Bronchial epithelial cell (primary cell): Measurements from ENCODE around the gene GPSM1. TPM values are rescaled to one million over a fixed set of nuclear protein-coding genes. Genes with fewer than 3 reads are reported as not detected.

Source experiments
- DNase-seq: peaks from one replicate; pipeline ENCODE4 v3.0.0-alpha.2; 2010; ENCODE audit warnings: low read depth
- FAIRE-seq: peaks from 2 replicates; lab custom pipeline; 2011; peaks lifted over from hg19 to GRCh38; lab: Jason Lieb, UNC
- H3K27me3 ChIP-seq: 2 replicates; pipeline ENCODE4 v1.5.1; 2011; ENCODE audit warnings: low read length; ENCODE audit not compliant: control insufficient read depth, insufficient read depth
- H3K36me3 ChIP-seq: 2 replicates; pipeline ENCODE4 v1.5.1; 2011; ENCODE audit warnings: low read length; ENCODE audit not compliant: control insufficient read depth, insufficient read depth
- H3K4me3 ChIP-seq: 2 replicates; pipeline ENCODE4 v1.5.1; 2011; ENCODE audit warnings: mild to moderate bottlenecking, low read depth, low read length, control low read depth
- total RNA-seq: library from RNA; depleted of rRNA; stranded (reverse); fragments of >200 nt; gene quantifications from 2 replicates; pipeline ENCODE4 v1.2.1, GENCODE V29; 2014
- TF ChIP-seq, protein P1 (sequence below): IDR thresholded peaks from 2 replicates; pipeline ENCODE4 v1.5.1; 2011; ENCODE audit warnings: mild to moderate bottlenecking, moderate library complexity, low read length, control low read depth, inconsistent platforms; ENCODE audit not compliant: insufficient read depth, severe bottlenecking

GPSM1 gene
- total RNA-seq, 1 donor from 2014 or later, result 13.4 TPM

DNA sequence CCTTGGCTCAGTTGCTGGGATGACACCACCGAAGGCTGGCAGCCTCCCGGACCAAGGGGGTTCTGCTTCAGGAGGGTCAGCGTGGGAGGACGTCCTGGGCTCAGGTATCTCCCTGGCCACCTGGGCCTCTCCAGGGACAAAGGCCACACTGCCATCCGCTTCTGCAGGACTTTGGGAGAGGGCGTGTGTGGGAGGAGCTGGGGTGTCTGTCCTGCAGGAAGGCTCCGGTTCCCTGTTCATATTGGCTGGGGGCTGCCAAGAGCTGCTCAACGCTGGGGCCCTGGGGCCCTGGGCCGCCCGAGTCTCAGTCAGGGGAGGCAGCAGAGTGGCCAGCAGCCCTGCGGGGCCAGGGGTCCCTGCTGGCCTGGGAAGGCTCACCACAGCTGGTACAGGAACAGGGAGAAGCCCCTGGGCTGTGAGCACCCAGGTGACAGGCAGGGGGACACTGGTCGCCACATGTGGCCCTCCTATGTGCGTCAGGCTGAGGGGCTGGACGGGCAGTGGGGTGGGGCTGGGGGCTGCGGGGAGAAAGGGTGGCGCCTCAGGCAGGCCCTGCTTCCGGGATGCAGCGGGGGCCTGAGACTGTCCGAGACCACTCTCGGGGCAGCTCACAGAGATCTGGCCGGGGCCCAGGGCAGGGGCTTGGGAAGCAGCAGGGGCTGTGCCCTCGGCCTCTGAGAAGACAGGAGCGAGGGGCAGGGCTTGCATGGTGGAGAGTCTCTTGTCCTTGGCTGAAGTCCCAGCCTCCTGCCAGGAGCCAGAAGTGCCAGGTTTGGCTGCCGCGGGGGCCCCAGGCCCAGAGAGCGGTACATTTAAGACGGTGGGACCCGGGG is 51.0 kb downstream of the GPSM1 start:
- Histone ChIP-seq H3K4me3 (no peak overlapping the region), H3K36me3 (peaks cover 32% of the 10 kb centered on the region), H3K27me3 (no peaks in the 10 kb centered on the region)
- TF ChIP-seq, protein P1, sequence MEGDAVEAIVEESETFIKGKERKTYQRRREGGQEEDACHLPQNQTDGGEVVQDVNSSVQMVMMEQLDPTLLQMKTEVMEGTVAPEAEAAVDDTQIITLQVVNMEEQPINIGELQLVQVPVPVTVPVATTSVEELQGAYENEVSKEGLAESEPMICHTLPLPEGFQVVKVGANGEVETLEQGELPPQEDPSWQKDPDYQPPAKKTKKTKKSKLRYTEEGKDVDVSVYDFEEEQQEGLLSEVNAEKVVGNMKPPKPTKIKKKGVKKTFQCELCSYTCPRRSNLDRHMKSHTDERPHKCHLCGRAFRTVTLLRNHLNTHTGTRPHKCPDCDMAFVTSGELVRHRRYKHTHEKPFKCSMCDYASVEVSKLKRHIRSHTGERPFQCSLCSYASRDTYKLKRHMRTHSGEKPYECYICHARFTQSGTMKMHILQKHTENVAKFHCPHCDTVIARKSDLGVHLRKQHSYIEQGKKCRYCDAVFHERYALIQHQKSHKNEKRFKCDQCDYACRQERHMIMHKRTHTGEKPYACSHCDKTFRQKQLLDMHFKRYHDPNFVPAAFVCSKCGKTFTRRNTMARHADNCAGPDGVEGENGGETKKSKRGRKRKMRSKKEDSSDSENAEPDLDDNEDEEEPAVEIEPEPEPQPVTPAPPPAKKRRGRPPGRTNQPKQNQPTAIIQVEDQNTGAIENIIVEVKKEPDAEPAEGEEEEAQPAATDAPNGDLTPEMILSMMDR, result no peak
- FAIRE-seq (no peak), DNase-seq (no peak)

DNA sequence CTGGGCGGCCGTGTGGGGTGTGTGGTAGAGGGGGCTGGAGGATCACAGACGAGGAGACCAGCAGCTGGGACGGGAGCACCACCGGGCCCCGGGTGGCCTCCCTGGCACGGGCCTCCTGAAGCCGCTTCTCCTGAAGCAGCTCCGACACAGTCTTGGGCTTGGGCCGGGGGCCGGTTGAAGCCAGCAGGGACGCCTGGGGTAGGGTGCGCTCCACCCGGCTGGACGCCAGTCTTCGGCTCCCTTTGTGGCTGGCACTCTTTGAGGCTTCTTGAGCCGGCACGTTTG is 51.6 kb downstream of the GPSM1 start:
- no peak for DNase-seq
- Histone ChIP-seq H3K27me3 (no peaks in the 10 kb centered on the region), H3K36me3 (peaks cover 33% of the 10 kb centered on the region), H3K4me3 (no peak overlapping the region)
- FAIRE-seq, result no peak
- TF ChIP-seq, protein P1, result no peak

DNA sequence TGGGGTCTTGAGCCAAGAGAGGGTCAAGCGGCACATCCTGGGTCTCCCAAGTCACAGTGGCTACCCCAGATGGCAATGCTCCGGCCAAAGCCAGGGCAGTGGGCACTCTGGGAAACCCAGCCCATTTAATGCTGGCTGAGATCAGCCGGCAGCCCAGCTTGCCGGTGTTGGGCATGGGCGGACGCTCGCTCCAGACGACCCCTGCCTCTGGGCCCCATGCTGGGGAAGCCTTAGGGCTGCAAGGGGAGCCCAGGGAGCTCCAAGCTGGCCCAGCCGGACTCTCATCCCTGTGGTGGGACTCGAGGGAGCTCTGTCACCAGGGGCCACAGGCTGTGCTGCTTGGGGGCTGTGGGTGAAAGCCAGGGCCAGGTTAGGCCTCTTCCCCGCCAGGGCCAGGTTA is 52.1 kb downstream of the GPSM1 start:
- DNase-seq, result no peak
- TF ChIP-seq, protein P1, result no peak
- no peak overlapping the region for H3K4me3 ChIP-seq
- H3K27me3 ChIP-seq, result no peaks in the 10 kb centered on the region
- FAIRE-seq, result no peak
- H3K36me3 ChIP-seq, result peaks cover 33% of the 10 kb centered on the region

DNA sequence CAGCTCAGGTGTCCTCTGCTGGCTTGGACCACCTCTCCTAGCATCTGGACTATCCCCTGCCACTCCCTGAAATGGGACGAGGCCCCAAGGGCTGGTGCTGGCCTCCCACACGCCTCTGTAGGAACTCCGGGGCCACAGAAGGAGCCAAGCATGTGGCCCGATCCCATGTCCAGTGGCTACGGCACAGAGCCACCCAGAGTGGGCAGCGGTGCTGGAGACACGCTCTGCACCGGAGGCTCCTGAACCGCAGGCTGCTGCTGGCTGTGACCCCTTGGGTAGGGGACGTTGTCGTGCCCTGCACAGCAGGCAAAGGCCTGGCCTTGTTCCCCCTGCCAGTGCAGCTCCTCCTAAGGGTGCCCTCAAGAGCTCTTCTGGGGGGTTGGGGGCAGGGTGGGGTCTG is 52.6 kb downstream of the GPSM1 start:
- DNase-seq (no peak), FAIRE-seq (no peak)
- Histone ChIP-seq H3K36me3 (peaks cover 33% of the 10 kb centered on the region), H3K4me3 (no peak overlapping the region), H3K27me3 (no peaks in the 10 kb centered on the region)
- TF ChIP-seq, protein P1, result no peak

GRCh38 chr9:136380381-136380780 is 53.0 kb downstream of the GPSM1 start:
- no peaks in the 10 kb centered on the region for H3K27me3 ChIP-seq
- TF ChIP-seq, protein P1, result no peak

DNA sequence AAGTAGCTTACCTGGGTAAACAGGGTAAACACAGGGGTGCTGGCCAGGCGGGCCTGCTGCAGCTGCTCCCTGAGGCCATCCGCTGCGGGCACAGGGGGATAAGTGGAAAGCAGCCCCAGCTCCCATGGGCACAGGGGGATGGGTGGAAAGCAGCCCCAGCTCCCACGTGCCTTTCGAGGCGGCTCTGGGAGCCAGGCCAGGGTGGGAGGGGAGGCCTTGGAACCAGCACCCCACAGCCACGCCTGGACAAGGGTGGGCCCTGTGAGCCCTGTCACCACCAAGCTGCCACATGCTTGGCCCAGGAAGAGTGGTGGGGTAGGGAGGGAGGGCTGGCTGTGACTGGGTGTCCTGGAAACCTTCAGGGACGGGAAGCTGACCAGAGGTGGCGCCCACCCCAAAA is 54.0 kb downstream of the GPSM1 start:
- no peak overlapping the region for H3K4me3 ChIP-seq
- peaks cover 31% of the 10 kb centered on the region for H3K36me3 ChIP-seq
- H3K27me3 ChIP-seq, result no peaks in the 10 kb centered on the region
- TF ChIP-seq, protein P1, result no peak
- DNase-seq, result no peak
- FAIRE-seq, result no peak

More at GRCh38 chr9:136380381-136380780, 53.0 kb downstream of the GPSM1 start:
- FAIRE-seq, result no peak
- peaks cover 33% of the 10 kb centered on the region for H3K36me3 ChIP-seq
- DNase-seq, result no peak
- no peak overlapping the region for H3K4me3 ChIP-seq
